GM12864 (cell line): ENCODE results near the gene SLC26A5.

ENCODE experiments used
- DNase-seq: peaks from one replicate; pipeline ENCODE4 v3.0.0-alpha.2; 2011; ENCODE audit warnings: low read depth
- H3K4me3 ChIP-seq: 2 replicates; pipeline ENCODE4 v1.5.1; 2011; ENCODE audit warnings: mild to moderate bottlenecking, low read depth, low read length, control low read depth
- TF ChIP-seq, protein P1 (sequence below): IDR thresholded peaks from 2 replicates; pipeline ENCODE4 v1.5.1; 2011; ENCODE audit warnings: low read depth, mild to moderate bottlenecking, moderate library complexity, low read length, control low read depth, inconsistent platforms; ENCODE audit errors: missing control alignments

SLC26A5 gene

DNA sequence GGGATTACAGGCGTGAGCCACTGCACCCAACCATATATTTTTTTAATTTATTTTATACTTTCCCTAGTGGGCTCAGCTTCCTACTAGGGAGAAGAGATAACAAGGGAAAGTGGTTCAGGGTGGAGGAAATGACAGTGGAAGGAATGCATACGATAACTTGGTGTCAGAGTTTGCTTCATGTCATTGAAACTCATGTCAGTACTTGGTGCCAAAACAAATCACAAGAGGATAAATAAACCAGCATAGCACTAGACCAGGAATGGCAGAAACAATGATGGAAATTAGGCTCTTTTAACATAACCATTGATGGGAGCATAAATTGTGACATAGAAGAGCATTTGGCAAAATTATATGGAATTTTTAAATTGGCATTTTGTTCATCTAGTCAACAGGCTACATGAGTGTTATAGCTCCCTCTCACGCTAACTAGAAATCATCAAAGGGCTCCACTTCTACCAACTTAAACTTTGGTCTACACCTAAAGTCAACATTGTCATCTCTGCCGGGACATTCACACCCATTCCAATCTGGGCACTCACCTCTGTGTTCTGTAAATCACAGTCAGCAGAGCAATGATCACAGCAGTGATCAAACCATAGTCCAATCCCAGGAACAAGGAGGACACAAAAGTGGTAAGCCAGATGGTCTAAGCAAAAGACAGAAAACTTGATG, 57.4 kb downstream of the SLC26A5 start:
- TF ChIP-seq, protein P1, sequence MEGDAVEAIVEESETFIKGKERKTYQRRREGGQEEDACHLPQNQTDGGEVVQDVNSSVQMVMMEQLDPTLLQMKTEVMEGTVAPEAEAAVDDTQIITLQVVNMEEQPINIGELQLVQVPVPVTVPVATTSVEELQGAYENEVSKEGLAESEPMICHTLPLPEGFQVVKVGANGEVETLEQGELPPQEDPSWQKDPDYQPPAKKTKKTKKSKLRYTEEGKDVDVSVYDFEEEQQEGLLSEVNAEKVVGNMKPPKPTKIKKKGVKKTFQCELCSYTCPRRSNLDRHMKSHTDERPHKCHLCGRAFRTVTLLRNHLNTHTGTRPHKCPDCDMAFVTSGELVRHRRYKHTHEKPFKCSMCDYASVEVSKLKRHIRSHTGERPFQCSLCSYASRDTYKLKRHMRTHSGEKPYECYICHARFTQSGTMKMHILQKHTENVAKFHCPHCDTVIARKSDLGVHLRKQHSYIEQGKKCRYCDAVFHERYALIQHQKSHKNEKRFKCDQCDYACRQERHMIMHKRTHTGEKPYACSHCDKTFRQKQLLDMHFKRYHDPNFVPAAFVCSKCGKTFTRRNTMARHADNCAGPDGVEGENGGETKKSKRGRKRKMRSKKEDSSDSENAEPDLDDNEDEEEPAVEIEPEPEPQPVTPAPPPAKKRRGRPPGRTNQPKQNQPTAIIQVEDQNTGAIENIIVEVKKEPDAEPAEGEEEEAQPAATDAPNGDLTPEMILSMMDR: no peak
- no peak overlapping the region for H3K4me3 ChIP-seq
- DNase-seq: no peak

DNA sequence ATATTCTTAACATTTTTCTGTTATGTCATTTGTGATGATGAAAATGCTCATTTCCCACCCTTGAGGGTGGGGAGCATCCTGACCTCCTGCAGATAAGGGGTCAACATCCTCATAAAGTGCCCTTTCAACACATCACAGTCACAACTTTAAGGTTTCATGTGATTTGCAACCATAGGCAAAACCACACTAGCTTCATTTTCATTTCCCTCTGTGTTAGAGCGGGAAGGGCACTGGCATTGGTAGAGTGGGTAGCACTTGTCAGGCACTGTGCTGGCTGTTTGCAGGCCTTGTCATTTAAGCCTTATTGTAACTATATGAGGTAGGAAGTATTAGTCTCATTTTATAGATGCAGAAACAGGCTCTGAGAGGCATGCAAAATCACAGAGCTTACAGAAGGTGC, 58.8 kb downstream of the SLC26A5 start:
- DNase-seq: no peak
- no peak overlapping the region for H3K4me3 ChIP-seq

DNA sequence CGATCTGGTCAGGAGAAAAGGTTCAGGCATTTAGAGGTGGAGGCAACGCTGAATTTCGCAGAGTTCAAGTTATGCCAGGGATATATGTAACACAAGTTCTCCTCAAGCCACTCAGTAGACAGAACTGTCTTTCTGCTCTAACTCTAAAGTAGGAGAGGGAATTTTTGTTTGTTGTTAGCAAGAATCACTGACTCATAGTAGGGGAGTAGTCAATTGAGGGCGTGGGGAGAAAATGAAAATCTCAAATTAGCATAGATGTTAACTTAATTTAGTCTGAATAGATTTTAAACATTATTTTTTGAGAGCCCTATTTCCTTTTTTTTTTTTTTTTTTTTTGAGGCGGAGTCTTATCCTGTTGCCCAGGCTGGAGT, 64.0 kb downstream of the SLC26A5 start:
- TF ChIP-seq, protein P1: no peak
- DNase-seq: no peak
- H3K4me3 ChIP-seq: no peak overlapping the region

More for the DNA sequence above, 58.8 kb downstream of the SLC26A5 start:
- TF ChIP-seq, protein P1: no peak

DNA sequence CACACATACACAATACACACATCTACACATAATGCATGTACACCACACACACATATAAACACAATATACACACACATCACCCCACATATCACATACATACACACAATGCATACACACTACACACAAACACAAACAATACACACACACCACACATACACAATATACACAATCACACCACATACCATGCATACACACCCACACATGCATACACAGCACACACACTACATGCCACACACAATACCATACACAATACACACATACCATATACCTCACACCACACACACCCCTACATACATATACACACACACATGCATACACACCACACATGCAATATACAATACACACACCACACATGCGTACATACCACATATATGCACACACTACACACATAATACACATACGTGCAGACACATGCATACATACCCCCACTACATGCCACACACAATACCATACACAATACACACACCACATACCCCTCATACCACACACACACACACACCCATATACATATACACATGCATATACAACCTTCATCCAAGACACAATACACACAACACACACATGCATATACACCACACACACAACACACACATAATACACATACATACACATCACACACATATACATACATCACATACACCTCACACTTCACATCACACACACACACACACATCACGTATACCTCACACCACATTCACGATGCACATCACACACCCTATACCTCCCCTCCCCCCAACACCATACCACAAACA, 64.6 kb downstream of the SLC26A5 start:
- H3K4me3 ChIP-seq: no peak overlapping the region
- no peak for DNase-seq
- TF ChIP-seq, protein P1: no peak

GRCh38 chr7:103380395-103381191, 65.4 kb downstream of the SLC26A5 start:
- TF ChIP-seq, protein P1: no peak
- no peak overlapping the region for H3K4me3 ChIP-seq
- DNase-seq: no peak

- no peak for DNase-seq
- TF ChIP-seq, protein P1: no peak
- no peak overlapping the region for H3K4me3 ChIP-seq
Measured at GRCh38 chr7:103379270-103379975, 66.6 kb downstream of the SLC26A5 start.
